GM23338 (cell line): ENCODE measurements around the gene EPHA6.

ENCODE experiments used
- EZH2 ChIP-seq: fragments of 200-600 bp; sonication (generic); IDR thresholded peaks from one replicate; pipeline ENCODE4 v1.8.0; 2017; ENCODE audit warnings: antibody characterized with exemption, mild to moderate bottlenecking, low read depth; ENCODE audit not compliant: unreplicated experiment
- EZH2phosphoT487 ChIP-seq: fragments of 200-600 bp; sonication (generic); IDR thresholded peaks from one replicate; pipeline ENCODE4 v1.8.1; 2018; ENCODE audit warnings: antibody characterized with exemption; ENCODE audit not compliant: unreplicated experiment
- NANOG ChIP-seq: IDR thresholded peaks from 2 replicates; pipeline ENCODE4 v1.6.1; 2016; ENCODE audit warnings: antibody characterized with exemption, borderline replicate concordance
- POLR2AphosphoS5 ChIP-seq: IDR thresholded peaks from 2 replicates; pipeline ENCODE4 v1.6.1; 2016; ENCODE audit warnings: antibody characterized with exemption, low read depth
- ZNF114 ChIP-seq: fragments of 250-450 bp; sonication (Bioruptor Pico); IDR thresholded peaks from 2 replicates; pipeline ENCODE4 v1.5.0; 2020; ENCODE audit warnings: mild to moderate bottlenecking, moderate library complexity
- TF ChIP-seq, protein P1 (sequence below), 2 experiments: fragments of 200-600 bp in 1 of 2; sonication (generic) in 1 of 2; conservative IDR thresholded peaks; 2 replicates each; pipeline versions ENCODE4 v1.5.1 to v1.6.1; 2016 to 2017; ENCODE audit warnings: antibody characterized with exemption in 2 of 2, low read depth in 2 of 2, mild to moderate bottlenecking in 2 of 2, moderate library complexity in 1 of 2
- TF ChIP-seq, protein P2 (sequence below): IDR thresholded peaks from one replicate; pipeline ENCODE4 v1.6.1; 2018; ENCODE audit warnings: antibody characterized with exemption; ENCODE audit not compliant: unreplicated experiment

DNA sequence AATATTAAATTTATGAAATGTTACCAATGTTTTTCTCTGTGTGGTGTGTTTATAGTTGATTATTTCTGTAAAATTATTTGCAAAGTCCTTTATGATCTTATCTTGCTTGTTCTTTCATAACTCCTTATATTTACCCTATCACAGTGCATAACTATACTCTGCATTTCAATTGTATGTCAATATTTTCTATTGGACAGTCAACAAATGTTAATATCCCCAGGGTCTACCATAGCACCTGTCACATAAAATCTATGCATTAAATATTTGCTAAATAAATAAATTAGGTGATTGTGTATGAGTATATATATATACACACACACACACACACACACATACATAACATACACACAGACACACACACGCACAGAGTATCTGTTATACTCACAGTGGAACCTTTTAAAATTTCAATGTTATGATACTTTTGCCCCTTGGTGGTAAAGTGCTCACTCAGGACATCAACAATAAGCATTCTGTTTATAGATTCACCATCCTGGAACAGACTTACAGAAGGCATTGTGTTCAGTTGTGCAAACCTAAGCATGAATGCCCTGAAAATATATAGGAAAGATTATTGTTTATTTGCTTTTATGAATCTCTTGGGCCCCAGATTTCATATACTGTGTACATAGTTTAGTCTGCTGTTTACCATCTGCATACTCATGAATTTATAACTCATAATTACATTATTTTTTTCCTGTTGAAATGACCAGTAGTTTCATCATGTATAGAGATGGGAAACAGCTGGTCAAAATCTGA lies 443.7 kb downstream of the EPHA6 start:
- TF ChIP-seq, protein P1, sequence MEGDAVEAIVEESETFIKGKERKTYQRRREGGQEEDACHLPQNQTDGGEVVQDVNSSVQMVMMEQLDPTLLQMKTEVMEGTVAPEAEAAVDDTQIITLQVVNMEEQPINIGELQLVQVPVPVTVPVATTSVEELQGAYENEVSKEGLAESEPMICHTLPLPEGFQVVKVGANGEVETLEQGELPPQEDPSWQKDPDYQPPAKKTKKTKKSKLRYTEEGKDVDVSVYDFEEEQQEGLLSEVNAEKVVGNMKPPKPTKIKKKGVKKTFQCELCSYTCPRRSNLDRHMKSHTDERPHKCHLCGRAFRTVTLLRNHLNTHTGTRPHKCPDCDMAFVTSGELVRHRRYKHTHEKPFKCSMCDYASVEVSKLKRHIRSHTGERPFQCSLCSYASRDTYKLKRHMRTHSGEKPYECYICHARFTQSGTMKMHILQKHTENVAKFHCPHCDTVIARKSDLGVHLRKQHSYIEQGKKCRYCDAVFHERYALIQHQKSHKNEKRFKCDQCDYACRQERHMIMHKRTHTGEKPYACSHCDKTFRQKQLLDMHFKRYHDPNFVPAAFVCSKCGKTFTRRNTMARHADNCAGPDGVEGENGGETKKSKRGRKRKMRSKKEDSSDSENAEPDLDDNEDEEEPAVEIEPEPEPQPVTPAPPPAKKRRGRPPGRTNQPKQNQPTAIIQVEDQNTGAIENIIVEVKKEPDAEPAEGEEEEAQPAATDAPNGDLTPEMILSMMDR (conservative IDR thresholded peaks at IDR 0.05; ENCODE audit: low read depth in 2 of 2) = no peak
- no peak for TF ChIP-seq POLR2AphosphoS5
- TF ChIP-seq, protein P2, sequence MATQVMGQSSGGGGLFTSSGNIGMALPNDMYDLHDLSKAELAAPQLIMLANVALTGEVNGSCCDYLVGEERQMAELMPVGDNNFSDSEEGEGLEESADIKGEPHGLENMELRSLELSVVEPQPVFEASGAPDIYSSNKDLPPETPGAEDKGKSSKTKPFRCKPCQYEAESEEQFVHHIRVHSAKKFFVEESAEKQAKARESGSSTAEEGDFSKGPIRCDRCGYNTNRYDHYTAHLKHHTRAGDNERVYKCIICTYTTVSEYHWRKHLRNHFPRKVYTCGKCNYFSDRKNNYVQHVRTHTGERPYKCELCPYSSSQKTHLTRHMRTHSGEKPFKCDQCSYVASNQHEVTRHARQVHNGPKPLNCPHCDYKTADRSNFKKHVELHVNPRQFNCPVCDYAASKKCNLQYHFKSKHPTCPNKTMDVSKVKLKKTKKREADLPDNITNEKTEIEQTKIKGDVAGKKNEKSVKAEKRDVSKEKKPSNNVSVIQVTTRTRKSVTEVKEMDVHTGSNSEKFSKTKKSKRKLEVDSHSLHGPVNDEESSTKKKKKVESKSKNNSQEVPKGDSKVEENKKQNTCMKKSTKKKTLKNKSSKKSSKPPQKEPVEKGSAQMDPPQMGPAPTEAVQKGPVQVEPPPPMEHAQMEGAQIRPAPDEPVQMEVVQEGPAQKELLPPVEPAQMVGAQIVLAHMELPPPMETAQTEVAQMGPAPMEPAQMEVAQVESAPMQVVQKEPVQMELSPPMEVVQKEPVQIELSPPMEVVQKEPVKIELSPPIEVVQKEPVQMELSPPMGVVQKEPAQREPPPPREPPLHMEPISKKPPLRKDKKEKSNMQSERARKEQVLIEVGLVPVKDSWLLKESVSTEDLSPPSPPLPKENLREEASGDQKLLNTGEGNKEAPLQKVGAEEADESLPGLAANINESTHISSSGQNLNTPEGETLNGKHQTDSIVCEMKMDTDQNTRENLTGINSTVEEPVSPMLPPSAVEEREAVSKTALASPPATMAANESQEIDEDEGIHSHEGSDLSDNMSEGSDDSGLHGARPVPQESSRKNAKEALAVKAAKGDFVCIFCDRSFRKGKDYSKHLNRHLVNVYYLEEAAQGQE = no peak
- TF ChIP-seq EZH2 = no peak
- no peak for TF ChIP-seq EZH2phosphoT487
- TF ChIP-seq ZNF114 (CRISPR knock-in tag) = no peak
- TF ChIP-seq NANOG = no peak
